HepG2 (cell line): ENCODE data around the gene FN1. TPM values are rescaled to one million over a fixed set of nuclear protein-coding genes. Genes with fewer than 3 reads are reported as not detected.

Experiments used
- ARHGAP35 ChIP-seq: sonication (generic); formaldehyde crosslinking; IDR thresholded peaks from 2 replicates; pipeline ENCODE4 v1.9.0; 2022; ENCODE audit warnings: mild to moderate bottlenecking, inconsistent platforms, moderate library complexity, missing genetic modification reagents, borderline replicate concordance
- DMAP1 ChIP-seq: IDR thresholded peaks from 2 replicates; pipeline ENCODE4 v1.6.1; 2016
- GLI4 ChIP-seq: sonication (generic); formaldehyde crosslinking; IDR thresholded peaks from 2 replicates; pipeline ENCODE4 v1.5.1; 2020; ENCODE audit warnings: missing genetic modification reagents, mild to moderate bottlenecking, moderate library complexity, borderline replicate concordance
- GRHL1 ChIP-seq: sonication (generic); formaldehyde crosslinking; conservative IDR thresholded peaks from 2 replicates; pipeline ENCODE4 v1.8.0; 2022; ENCODE audit warnings: missing genetic modification reagents
- HNF4G ChIP-seq, 2 experiments: sonication (generic) in 1 of 2; formaldehyde crosslinking in 1 of 2; IDR thresholded peaks; 2 replicates each; pipeline versions ENCODE4 v1.4.0 to v1.6.1; 2011 to 2020; ENCODE audit warnings: borderline replicate concordance in 2 of 2, low read depth in 2 of 2, mild to moderate bottlenecking in 2 of 2, low read length in 1 of 2, missing genetic modification reagents in 1 of 2, moderate library complexity in 1 of 2
- HOXD1 ChIP-seq: sonication (generic); formaldehyde crosslinking; IDR thresholded peaks from 2 replicates; pipeline ENCODE4 v1.5.0; 2020; ENCODE audit warnings: missing genetic modification reagents
- MED8 ChIP-seq: sonication (generic); formaldehyde crosslinking; IDR thresholded peaks from 2 replicates; pipeline ENCODE4 v1.8.1; 2023; ENCODE audit warnings: mild to moderate bottlenecking, missing genetic modification reagents; ENCODE audit not compliant: insufficient replicate concordance
- RELA ChIP-seq: sonication (generic); formaldehyde crosslinking; IDR thresholded peaks from 2 replicates; pipeline ENCODE4 v1.4.0; 2020; ENCODE audit warnings: missing genetic modification reagents
- SMAD1 ChIP-seq: sonication (generic); formaldehyde crosslinking; IDR thresholded peaks from 2 replicates; pipeline ENCODE4 v1.4.0; 2020; ENCODE audit warnings: missing genetic modification reagents, low read depth, mild to moderate bottlenecking, borderline replicate concordance
- SNAI1 ChIP-seq: sonication (generic); formaldehyde crosslinking; IDR thresholded peaks from 2 replicates; pipeline ENCODE4 v1.5.0; 2020; ENCODE audit warnings: mild to moderate bottlenecking, missing genetic modification reagents, borderline replicate concordance
- SUZ12 ChIP-seq: fragments of 150-350 bp; IDR thresholded peaks from 2 replicates; pipeline ENCODE4 v1.6.1; 2014; ENCODE audit warnings: low read depth, low read length
- ZBTB25 ChIP-seq: IDR thresholded peaks from 2 replicates; pipeline ENCODE4 v1.6.1; 2018; ENCODE audit warnings: missing genetic modification reagents
- ZBTB43 ChIP-seq: sonication (generic); formaldehyde crosslinking; conservative IDR thresholded peaks from 2 replicates; pipeline ENCODE4 v1.4.0; 2020; ENCODE audit warnings: missing genetic modification reagents
- ZNF142 ChIP-seq: sonication (generic); formaldehyde crosslinking; IDR thresholded peaks from 2 replicates; pipeline ENCODE4 v1.4.0; 2020; ENCODE audit warnings: missing genetic modification reagents
- ZNF577 ChIP-seq: sonication (generic); formaldehyde crosslinking; IDR thresholded peaks from 2 replicates; pipeline ENCODE4 v1.4.0; 2020; ENCODE audit warnings: mild to moderate bottlenecking, low read depth, missing genetic modification reagents, borderline replicate concordance
- ZNF615 ChIP-seq: sonication (generic); formaldehyde crosslinking; IDR thresholded peaks from 2 replicates; pipeline ENCODE4 v1.5.0; 2020; ENCODE audit warnings: mild to moderate bottlenecking, missing genetic modification reagents, borderline replicate concordance
- ZNF790 ChIP-seq: sonication (generic); formaldehyde crosslinking; IDR thresholded peaks from 2 replicates; pipeline ENCODE4 v1.8.0; 2022; ENCODE audit warnings: missing genetic modification reagents, mild to moderate bottlenecking, borderline replicate concordance
- ZSCAN9 ChIP-seq: IDR thresholded peaks from 2 replicates; pipeline ENCODE4 v1.6.1; 2016; ENCODE audit warnings: borderline replicate concordance
- polyA plus RNA-seq, 8 experiments: library from polyadenylated mRNA; depleted of rRNA in 3 of 8; stranded (reverse) in 7 of 8; unstranded in 1 of 8; fragments of >200 nt; fragmentation: Illumina TruSeq in 4 of 8; extraction: Trizol in 4 of 8; gene quantifications; 2 replicates each; pipeline versions ENCODE4 v1.2.1 to v1.2.3, GENCODE V29; 2011 to 2016; ENCODE audit warnings: low read depth in 4 of 8, missing spikeins in 1 of 8, mixed read lengths in 1 of 8; ENCODE audit not compliant: insufficient read depth in 1 of 8
- total RNA-seq, 5 experiments: library from RNA; depleted of rRNA; stranded (reverse); fragments of >200 nt; fragmentation: Illumina TruSeq; extraction: Trizol; gene quantifications; 2 replicates each; pipeline ENCODE4 v1.2.3, GENCODE V29; 2016; ENCODE audit warnings: low read depth in 1 of 5

Gene FN1
- total and polyA plus RNA-seq, 2 of the 13 experiments (the other 11 are each of a cell fraction or from before 2014, with no cell fraction given), result 1,847 to 6,471 TPM

GRCh38 chr2:215417400-215417951, 18.4 kb downstream of the FN1 start (continued):
- TF ChIP-seq SMAD1 (CRISPR knock-in tag) (no peak), SUZ12 (no peak), GRHL1 (no peak), ZNF142 (CRISPR knock-in tag) (no peak), DMAP1 (CRISPR knock-in tag) (peak; percentile 24; the same call in 1 of the 2 replicates), ZNF577 (no peak), ARHGAP35 (no peak), HOXD1 (CRISPR knock-in tag) (peak; percentile 88; the same call in 1 of the 2 replicates), MED8 (CRISPR knock-in tag) (peak; percentile 96), ZNF790 (no peak), HNF4G (IDR thresholded peaks at IDR 0.05; ENCODE audit: borderline replicate concordance, low read depth, low read length) (peak; percentile 93), HNF4G (CRISPR knock-in tag; IDR thresholded peaks at IDR 0.05; ENCODE audit: borderline replicate concordance, low read depth) (peak; percentile 90), ZBTB43 (CRISPR knock-in tag) (no peak), GLI4 (CRISPR knock-in tag) (no peak), SNAI1 (CRISPR knock-in tag) (no peak), ZNF615 (no peak), RELA (no peak), ZBTB25 (CRISPR knock-in tag) (peak; percentile 82; the same call in 1 of the 2 replicates), ZSCAN9 (CRISPR knock-in tag) (no peak)
